GM23248 (cell line): ENCODE measurements around the gene SIDT1. TPM values are rescaled to one million over a fixed set of nuclear protein-coding genes. Genes with fewer than 3 reads are reported as not detected.

Source experiments
- DNase-seq: peaks from one replicate; pipeline ENCODE4 v3.0.0-alpha.2; 2015
- H2AFZ ChIP-seq: fragments of 200-600 bp; sonication (generic); 2 replicates; pipeline ENCODE4 v1.6.1; 2016; ENCODE audit warnings: antibody characterized with exemption
- H3F3A ChIP-seq: fragments of 200-600 bp; sonication (generic); 2 replicates; pipeline ENCODE4 v1.6.1; 2016; ENCODE audit warnings: mild to moderate bottlenecking, antibody characterized with exemption, mixed run types; ENCODE audit not compliant: insufficient read depth
- H3K27ac ChIP-seq: fragments of 200-600 bp; sonication (generic); 2 replicates; pipeline ENCODE4 v1.5.1; 2016; ENCODE audit warnings: mild to moderate bottlenecking
- H3K27me3 ChIP-seq: fragments of 200-600 bp; sonication (generic); replicated peaks from 2 replicates; pipeline ENCODE4 v1.6.1; 2016; ENCODE audit warnings: mild to moderate bottlenecking; ENCODE audit not compliant: insufficient read depth
- H3K36me3 ChIP-seq: fragments of 200-600 bp; sonication (generic); 2 replicates; pipeline ENCODE4 v1.6.1; 2016; ENCODE audit warnings: low read depth, mild to moderate bottlenecking
- H3K4me1 ChIP-seq: fragments of 200-600 bp; sonication (generic); 2 replicates; pipeline ENCODE4 v1.6.1; 2016; ENCODE audit warnings: mild to moderate bottlenecking; ENCODE audit not compliant: insufficient read depth
- H3K4me2 ChIP-seq: fragments of 200-600 bp; sonication (generic); one replicate; pipeline ENCODE4 v1.6.1; 2016; ENCODE audit warnings: mild to moderate bottlenecking; ENCODE audit not compliant: unreplicated experiment
- H3K4me3 ChIP-seq: fragments of 200-600 bp; sonication (generic); 2 replicates; pipeline ENCODE4 v1.5.1; 2016; ENCODE audit warnings: mild to moderate bottlenecking
- H3K79me2 ChIP-seq: fragments of 200-600 bp; sonication (generic); 2 replicates; pipeline ENCODE4 v1.6.1; 2016; ENCODE audit warnings: mild to moderate bottlenecking; ENCODE audit not compliant: insufficient read depth
- H3K9ac ChIP-seq: fragments of 200-600 bp; sonication (generic); 2 replicates; pipeline ENCODE4 v1.6.1; 2016; ENCODE audit warnings: mild to moderate bottlenecking
- H3K9me2 ChIP-seq: fragments of 200-600 bp; sonication (generic); 2 replicates; pipeline ENCODE4 v1.6.1; 2016; ENCODE audit warnings: mixed run types, mild to moderate bottlenecking, moderate library complexity; ENCODE audit not compliant: insufficient read depth
- H3K9me3 ChIP-seq: fragments of 200-600 bp; sonication (generic); one replicate; pipeline ENCODE4 v1.6.1; 2017; ENCODE audit warnings: low read depth
- H4K20me1 ChIP-seq: fragments of 200-600 bp; sonication (generic); 2 replicates; pipeline ENCODE4 v1.6.0; 2016; ENCODE audit not compliant: insufficient read depth
- EZH2 ChIP-seq: fragments of 200-600 bp; sonication (generic); IDR thresholded peaks from 2 replicates; pipeline ENCODE4 v1.6.1; 2018; ENCODE audit warnings: antibody characterized with exemption, mild to moderate bottlenecking; ENCODE audit not compliant: insufficient read depth, poor library complexity, severe bottlenecking
- EZH2phosphoT487 ChIP-seq: fragments of 200-600 bp; sonication (generic); IDR thresholded peaks from 2 replicates; pipeline ENCODE4 v1.6.1; 2018; ENCODE audit warnings: antibody characterized with exemption, moderate library complexity, mild to moderate bottlenecking, low read depth; ENCODE audit not compliant: insufficient read depth
- WGBS, 2 experiments: methylation state at CpG; one replicate each; pipeline ENCODE4 v1.1.6; 2015 to 2017; ENCODE audit warnings: low lambda C conversion rate in 2 of 2, low coverage in 1 of 2; ENCODE audit errors: missing lambda C conversion rate in 2 of 2; 5-methylcytosine and 5-hydroxymethylcytosine counted together
- in situ Hi-C: fragments of 300-500 bp; cut with MboI; formaldehyde crosslinking; loops from 2 replicates; pipeline ENCODE4 v1.15.0; 2020
- polyA plus RNA-seq: library from polyadenylated mRNA; unstranded; fragments of >200 nt; fragmentation: Nextera tagmentation; extraction: Ambion mirVana; gene quantifications from 2 replicates; pipeline ENCODE4 v1.2.1, GENCODE V29; 2016
- total RNA-seq: library from RNA; depleted of rRNA; stranded (reverse); fragments of >200 nt; shearing (Covaris generic); gene quantifications from 2 replicates; pipeline ENCODE4 v1.2.3, GENCODE V29; 2014

SIDT1 gene
- total and polyA plus RNA-seq, 2 experiments from 2014 or later = not detected

DNA sequence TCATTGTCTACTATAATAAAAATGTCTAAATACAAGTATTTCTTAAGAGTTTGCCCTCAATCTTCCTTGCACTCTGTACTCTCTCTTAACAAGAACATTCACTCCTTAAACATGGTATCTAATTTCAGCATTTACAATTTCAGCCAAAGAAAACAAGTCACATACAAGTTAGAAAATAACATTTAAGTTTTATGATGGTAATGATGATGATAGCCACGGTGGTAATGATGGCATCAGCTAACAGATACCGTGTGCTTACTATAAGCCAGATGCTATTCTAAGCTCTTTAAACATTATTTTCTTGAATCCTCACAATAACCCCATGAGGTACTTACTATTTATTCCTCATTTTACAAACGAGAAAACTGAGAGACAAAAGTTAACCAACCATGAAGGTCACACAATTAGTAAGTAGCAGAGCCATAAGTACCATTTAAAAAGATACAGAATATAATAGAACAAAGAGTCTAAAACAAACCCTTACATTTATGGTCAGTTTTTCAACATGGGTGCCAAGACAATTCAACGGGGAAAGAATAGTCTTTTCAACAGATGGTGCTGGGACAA lies 24.8 kb upstream of the SIDT1 start:
- in situ Hi-C loops = no loop called here
- Histone ChIP-seq H3K4me1 (no peaks in the 10 kb centered on the region), H2AFZ (no peak overlapping the region), H3F3A (no peaks in the 10 kb centered on the region), H3K9me3 (no peaks in the 10 kb centered on the region), H4K20me1 (no peaks in the 10 kb centered on the region), H3K27ac (no peak overlapping the region), H3K9ac (no peak overlapping the region), H3K4me2 (no peak overlapping the region), H3K79me2 (peaks cover 51% of the 10 kb centered on the region), H3K4me3 (no peak overlapping the region), H3K9me2 (no peaks in the 10 kb centered on the region), H3K36me3 (peaks cover 4% of the 10 kb centered on the region; the same call in 1 of the 2 replicates), H3K27me3 (no peaks in the 10 kb centered on the region)
- 81 to 86% methylated on average over 4 of the region's 4 CpGs for WGBS, 2 experiments
- TF ChIP-seq EZH2 = no peak
- no peak for TF ChIP-seq EZH2phosphoT487
- no peak for DNase-seq

- H3K9me3 ChIP-seq = no peaks in the 10 kb centered on the region
- no peak overlapping the region for H3K4me2 ChIP-seq
- no peak for DNase-seq
- H2AFZ ChIP-seq = no peak overlapping the region
- no peaks in the 10 kb centered on the region for H3K9me2 ChIP-seq
- peaks cover 4% of the 10 kb centered on the region; the same call in 1 of the 2 replicates for H3K36me3 ChIP-seq
- H3K9ac ChIP-seq = no peak overlapping the region
- H3K4me3 ChIP-seq = no peak overlapping the region
- no peak overlapping the region for H3K27ac ChIP-seq
- H4K20me1 ChIP-seq = no peaks in the 10 kb centered on the region
- peaks cover 8% of the 10 kb centered on the region for H3K4me1 ChIP-seq
- in situ Hi-C loops = no loop called here
- no peaks in the 10 kb centered on the region for H3K27me3 ChIP-seq
- TF ChIP-seq EZH2 = no peak
- no peak for TF ChIP-seq EZH2phosphoT487
- peaks cover 65% of the 10 kb centered on the region for H3K79me2 ChIP-seq
- 0 out of 2 replicates have a peak, but pooled peaks cover 4% of the 10 kb centered on the region for H3F3A ChIP-seq
- WGBS, 2 experiments = 92 to 93% methylated on average over 1 of the region's 1 CpG
These were observed 23.4 kb upstream of the SIDT1 start for GRCh38 chr3:113508966-113509365.

DNA sequence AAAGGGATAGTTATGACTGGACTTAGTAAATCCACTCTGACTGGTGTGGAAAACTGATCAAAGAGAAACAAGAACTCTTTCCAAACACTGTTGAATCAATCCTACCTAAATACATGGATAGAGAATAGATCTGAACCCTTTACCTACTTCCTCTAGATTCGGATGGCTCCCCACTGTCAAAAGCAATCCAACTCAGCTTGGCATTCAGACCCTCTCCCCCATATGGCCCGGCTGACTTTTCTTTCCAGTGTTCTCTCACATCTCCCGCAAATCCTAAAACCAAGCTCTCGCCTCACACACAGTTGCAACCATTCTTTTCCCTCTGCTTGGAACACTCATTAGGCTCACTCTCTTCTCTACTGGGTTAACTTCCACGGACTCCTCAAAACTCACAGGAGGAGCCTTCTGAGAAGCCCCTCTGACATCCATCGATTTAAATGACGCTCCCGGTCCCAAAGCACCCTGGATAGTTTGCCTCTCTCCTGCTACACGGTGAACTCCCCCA lies 18.0 kb upstream of the SIDT1 start:
- Histone ChIP-seq H3K4me1 (peaks cover 9% of the 10 kb centered on the region), H3K4me2 (peak overlapping the region; percentile 95), H3K9ac (peak overlapping the region; percentile 92), H3K9me3 (no peaks in the 10 kb centered on the region), H3K27ac (peak overlapping the region; percentile 94), H2AFZ (peak overlapping the region; percentile 99), H3K27me3 (peaks cover 5% of the 10 kb centered on the region; the same call in 1 of the 2 replicates), H3K36me3 (no peaks in the 10 kb centered on the region), H3K9me2 (no peaks in the 10 kb centered on the region), H3K4me3 (peak overlapping the region; percentile 99), H4K20me1 (no peaks in the 10 kb centered on the region), H3K79me2 (peaks cover 48% of the 10 kb centered on the region), H3F3A (0 out of 2 replicates have a peak, but pooled peaks cover 13% of the 10 kb centered on the region)
- DNase-seq = peak; percentile 49
- in situ Hi-C loops = no loop called here
- no peak for TF ChIP-seq EZH2
- no peak for TF ChIP-seq EZH2phosphoT487
- WGBS, 2 experiments = 0 to 1% methylated on average over 9 of the region's 9 CpGs

DNA sequence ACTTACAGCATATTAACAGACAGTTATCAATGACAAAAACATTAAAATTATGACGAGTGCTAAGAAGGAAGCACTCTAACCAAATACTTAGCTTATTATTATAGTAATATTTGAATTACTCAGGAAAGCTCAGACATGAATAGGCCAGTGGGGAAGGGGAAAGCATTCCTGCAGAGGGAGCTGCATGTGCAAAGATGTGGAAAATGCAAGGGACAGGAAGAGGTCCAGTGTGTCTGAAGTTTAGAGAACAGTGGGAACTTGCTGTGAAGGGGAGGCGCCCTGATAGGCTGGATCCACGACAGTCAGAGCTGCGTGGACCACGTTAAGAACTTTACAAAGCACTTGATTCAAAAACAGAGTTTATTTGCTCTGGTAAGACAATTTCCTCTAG lies 16.2 kb upstream of the SIDT1 start:
- H3F3A ChIP-seq = 0 out of 2 replicates have a peak, but pooled peaks cover 13% of the 10 kb centered on the region
- no peaks in the 10 kb centered on the region for H3K9me3 ChIP-seq
- peaks cover 12% of the 10 kb centered on the region for H3K27me3 ChIP-seq
- H3K4me3 ChIP-seq = peak overlapping the region; percentile 99
- H3K36me3 ChIP-seq = no peaks in the 10 kb centered on the region
- H3K79me2 ChIP-seq = peaks cover 30% of the 10 kb centered on the region
- no peaks in the 10 kb centered on the region for H3K9me2 ChIP-seq
- no peaks in the 10 kb centered on the region for H4K20me1 ChIP-seq
- in situ Hi-C loops = no loop called here
- TF ChIP-seq EZH2 (no peak), EZH2phosphoT487 (no peak)
- H3K9ac ChIP-seq = no peak overlapping the region
- H2AFZ ChIP-seq = peak overlapping the region; percentile 99
- H3K27ac ChIP-seq = no peak overlapping the region
- H3K4me1 ChIP-seq = peaks cover 9% of the 10 kb centered on the region
- DNase-seq = peak; percentile 5
- peak overlapping the region; percentile 95 for H3K4me2 ChIP-seq
- 49 to 55% methylated on average over 5 of the region's 5 CpGs for WGBS, 2 experiments
